ENCODE measurements around the gene SYNRG. TPM values are rescaled to one million over a fixed set of nuclear protein-coding genes. Genes with fewer than 3 reads are reported as not detected.
"Not testable (repeated sequence)": the region's sequence is repeated elsewhere in the genome, so short reads cannot be mapped to it uniquely, and the experiment has no call there.

SYNRG gene, protein sequence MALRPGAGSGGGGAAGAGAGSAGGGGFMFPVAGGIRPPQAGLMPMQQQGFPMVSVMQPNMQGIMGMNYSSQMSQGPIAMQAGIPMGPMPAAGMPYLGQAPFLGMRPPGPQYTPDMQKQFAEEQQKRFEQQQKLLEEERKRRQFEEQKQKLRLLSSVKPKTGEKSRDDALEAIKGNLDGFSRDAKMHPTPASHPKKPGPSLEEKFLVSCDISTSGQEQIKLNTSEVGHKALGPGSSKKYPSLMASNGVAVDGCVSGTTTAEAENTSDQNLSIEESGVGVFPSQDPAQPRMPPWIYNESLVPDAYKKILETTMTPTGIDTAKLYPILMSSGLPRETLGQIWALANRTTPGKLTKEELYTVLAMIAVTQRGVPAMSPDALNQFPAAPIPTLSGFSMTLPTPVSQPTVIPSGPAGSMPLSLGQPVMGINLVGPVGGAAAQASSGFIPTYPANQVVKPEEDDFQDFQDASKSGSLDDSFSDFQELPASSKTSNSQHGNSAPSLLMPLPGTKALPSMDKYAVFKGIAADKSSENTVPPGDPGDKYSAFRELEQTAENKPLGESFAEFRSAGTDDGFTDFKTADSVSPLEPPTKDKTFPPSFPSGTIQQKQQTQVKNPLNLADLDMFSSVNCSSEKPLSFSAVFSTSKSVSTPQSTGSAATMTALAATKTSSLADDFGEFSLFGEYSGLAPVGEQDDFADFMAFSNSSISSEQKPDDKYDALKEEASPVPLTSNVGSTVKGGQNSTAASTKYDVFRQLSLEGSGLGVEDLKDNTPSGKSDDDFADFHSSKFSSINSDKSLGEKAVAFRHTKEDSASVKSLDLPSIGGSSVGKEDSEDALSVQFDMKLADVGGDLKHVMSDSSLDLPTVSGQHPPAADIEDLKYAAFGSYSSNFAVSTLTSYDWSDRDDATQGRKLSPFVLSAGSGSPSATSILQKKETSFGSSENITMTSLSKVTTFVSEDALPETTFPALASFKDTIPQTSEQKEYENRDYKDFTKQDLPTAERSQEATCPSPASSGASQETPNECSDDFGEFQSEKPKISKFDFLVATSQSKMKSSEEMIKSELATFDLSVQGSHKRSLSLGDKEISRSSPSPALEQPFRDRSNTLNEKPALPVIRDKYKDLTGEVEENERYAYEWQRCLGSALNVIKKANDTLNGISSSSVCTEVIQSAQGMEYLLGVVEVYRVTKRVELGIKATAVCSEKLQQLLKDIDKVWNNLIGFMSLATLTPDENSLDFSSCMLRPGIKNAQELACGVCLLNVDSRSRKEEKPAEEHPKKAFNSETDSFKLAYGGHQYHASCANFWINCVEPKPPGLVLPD (N-terminal part only)
- total RNA-seq: 10 to 100 TPM; 20.7 to 24.3 TPM
- long read RNA-seq, donor 1, partial matches to known transcripts: 0 of 4 reads
- long read RNA-seq, donor 1, other reads (novel, unspliced or antisense): 4 of 4 reads
- long read RNA-seq, donor 2, partial matches to known transcripts: 4 of 5 reads
- long read RNA-seq, donor 2, other reads (novel, unspliced or antisense): 1 of 5 reads

GRCh38 chr17:37609170-37610040 lies at the start of gene SYNRG:
Gene SYNRG, minus strand, starts transcription at chr17:37609418. Its CDS starts 63 bp downstream, at chr17:37609355.
- intact Hi-C loops (cut with DNase I): no loop called here

DNA sequence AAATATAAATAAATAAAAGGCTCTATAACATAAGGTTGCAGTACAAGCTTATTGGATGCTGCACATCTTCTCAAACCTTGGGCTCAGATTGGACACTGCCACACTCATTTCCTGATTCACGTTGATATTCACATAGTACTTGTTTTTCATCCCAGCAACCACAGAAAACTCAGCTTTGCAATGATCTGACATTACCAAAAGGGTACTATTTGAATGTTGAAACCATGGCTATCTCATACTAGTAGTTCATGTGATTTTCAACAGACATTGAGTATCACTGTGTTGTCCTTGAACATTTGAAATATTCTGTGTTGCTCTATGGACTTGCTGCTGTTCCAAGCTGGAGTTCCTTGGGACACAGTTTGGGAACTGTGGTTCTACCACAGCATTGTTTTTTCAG lies 48.0 kb upstream of the SYNRG start:
- no peak for DNase-seq (ENCODE audit: low spot score)
- intact Hi-C loops (cut with DNase I): no loop called here

More at GRCh38 chr17:37609170-37610040, at the start of gene SYNRG:
- peak; percentile 99 for DNase-seq (ENCODE audit: low spot score)

DNA sequence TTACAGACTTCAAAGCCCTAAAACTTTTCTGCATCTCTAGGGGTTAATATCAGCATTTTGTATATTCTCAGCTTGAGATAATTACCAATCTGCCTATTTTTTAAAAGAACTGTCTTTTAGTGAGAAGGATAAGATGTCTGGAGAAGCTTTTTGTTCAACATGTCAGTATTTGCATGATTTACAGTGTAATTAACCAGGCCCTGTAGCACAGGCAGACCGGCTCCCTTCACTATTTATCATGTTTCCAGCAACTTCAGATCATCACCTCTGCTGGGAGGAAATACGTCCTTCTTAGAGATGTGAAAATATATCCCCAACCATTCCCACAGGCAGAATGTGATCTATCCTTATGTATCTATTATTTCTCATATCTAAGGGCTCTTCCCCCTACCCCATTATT lies 42.6 kb upstream of the SYNRG start:
- DNase-seq (ENCODE audit: low spot score): no peak
- intact Hi-C loops (cut with DNase I): no loop called here

GRCh38 chr17:37650419-37651003 lies 41.3 kb upstream of the SYNRG start:
- intact Hi-C loops (cut with DNase I): no loop called here
- DNase-seq (ENCODE audit: low spot score): no peak

GRCh38 chr17:37648555-37648954 lies 39.3 kb upstream of the SYNRG start:
- DNase-seq (ENCODE audit: low spot score): no peak
- intact Hi-C loops (cut with DNase I): no loop called here

GRCh38 chr17:37647856-37648255 lies 38.6 kb upstream of the SYNRG start:
- intact Hi-C loops (cut with DNase I): no loop called here
- DNase-seq (ENCODE audit: low spot score): no peak

- intact Hi-C loops (cut with DNase I): no loop called here
- DNase-seq (ENCODE audit: low spot score): no peak
These were observed 34.7 kb upstream of the SYNRG start for GRCh38 chr17:37643869-37644268.

- intact Hi-C loops (cut with DNase I): no loop called here
- peak; percentile 98 for DNase-seq (ENCODE audit: low spot score)
These were observed 34.0 kb upstream of the SYNRG start, which contains the start of gene DDX52 for GRCh38 chr17:37643118-37643766. Gene DDX52, minus strand, starts transcription at chr17:37643446. Its CDS starts 26 bp downstream, at chr17:37643420.

- DNase-seq (ENCODE audit: low spot score): no peak
- intact Hi-C loops (cut with DNase I): no loop called here
These were observed 33.5 kb upstream of the SYNRG start for GRCh38 chr17:37642681-37643080.

GRCh38 chr17:37640015-37640414 lies 30.8 kb upstream of the SYNRG start:
- DNase-seq (ENCODE audit: low spot score): no peak
- intact Hi-C loops (cut with DNase I): no loop called here

DNA sequence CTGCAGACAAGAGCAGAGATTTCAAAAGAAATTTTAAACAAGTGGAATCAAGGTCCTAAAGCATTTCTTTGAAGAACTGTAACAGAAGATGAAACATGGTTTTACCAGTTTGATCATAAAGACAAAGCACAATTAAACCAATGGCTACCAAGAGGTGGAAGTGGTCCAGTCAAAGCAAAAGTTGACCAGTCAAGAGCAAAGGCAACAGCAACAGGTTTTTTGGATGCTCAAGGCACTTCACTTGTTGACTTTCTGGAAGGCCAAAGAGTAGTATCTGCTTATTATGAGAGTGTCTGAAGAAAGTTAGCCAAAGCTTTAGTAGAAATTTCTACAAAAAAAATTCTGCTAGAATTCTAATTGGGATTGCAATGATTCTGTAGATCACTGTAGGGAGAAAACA lies 28.7 kb upstream of the SYNRG start:
- intact Hi-C loops (cut with DNase I): no loop called here
- DNase-seq (ENCODE audit: low spot score): no peak

GRCh38 chr17:37616430-37616829 lies 7.2 kb upstream of the SYNRG start:
- intact Hi-C loops (cut with DNase I): not testable (repeated sequence)

GRCh38 chr17:37614823-37615222 lies 5.6 kb upstream of the SYNRG start:
- intact Hi-C loops (cut with DNase I): no loop called here
- no peak for DNase-seq (ENCODE audit: low spot score)

More at GRCh38 chr17:37616430-37616829, 7.2 kb upstream of the SYNRG start:
- DNase-seq (ENCODE audit: low spot score): not testable (repeated sequence)

DNA sequence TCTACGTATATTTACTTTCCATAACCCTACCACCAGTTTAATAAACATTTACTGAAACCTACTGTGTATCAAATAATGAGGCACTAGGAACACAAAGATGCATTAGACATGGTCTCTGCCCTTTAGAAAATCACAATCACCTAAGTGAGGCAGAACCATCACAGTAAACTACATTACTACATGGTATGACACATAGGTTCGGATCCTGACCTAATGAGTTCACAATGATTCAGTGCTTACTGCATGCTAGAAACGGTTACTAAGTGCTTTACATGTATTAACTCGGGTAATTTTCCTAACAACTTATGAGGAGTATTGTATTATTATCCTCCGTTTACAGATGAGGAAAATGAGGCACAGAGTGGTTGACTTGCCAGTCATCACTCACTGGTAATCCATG lies 5.2 kb upstream of the SYNRG start:
- intact Hi-C loops (cut with DNase I): no loop called here
- no peak for DNase-seq (ENCODE audit: low spot score)

- no peak for DNase-seq (ENCODE audit: low spot score)
- intact Hi-C loops (cut with DNase I): no loop called here
These were observed 1.8 kb upstream of the SYNRG start for GRCh38 chr17:37610971-37611370.

DNA sequence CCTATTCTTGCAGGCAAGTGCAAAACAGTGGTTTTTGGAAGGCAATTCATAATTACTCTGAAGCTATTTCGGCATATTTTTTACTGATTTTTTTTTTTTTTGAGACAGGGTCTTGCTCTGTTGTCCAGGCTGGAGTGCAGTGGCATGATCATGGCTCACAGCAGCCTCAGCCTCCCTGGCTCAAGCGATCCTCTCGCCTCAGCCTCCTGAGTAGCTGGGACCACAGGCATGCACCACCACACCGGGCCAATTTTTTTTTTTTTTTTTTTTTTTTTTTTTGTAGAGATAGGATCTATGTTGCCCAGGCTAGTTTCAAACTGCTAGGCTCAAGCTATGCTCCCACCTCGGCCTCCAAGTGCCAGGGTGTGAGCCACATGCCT lies 813 bp upstream of the SYNRG start:
- DNase-seq (ENCODE audit: low spot score); intact Hi-C loops (cut with DNase I): not testable (repeated sequence)
